GM18907 (cell line): ENCODE measurements around the gene DCPS.
"Not testable (repeated sequence)": the region's sequence is repeated elsewhere in the genome, so short reads cannot be mapped to it uniquely, and the experiment has no call there.

Source experiments
- ATAC-seq: cut with Tn5 transposase; IDR thresholded peaks from one replicate; pipeline ENCODE4 v1.9.1; 2021; ENCODE audit warnings: mild to moderate bottlenecking, moderate library complexity; ENCODE audit not compliant: unreplicated experiment

DCPS gene

DNA sequence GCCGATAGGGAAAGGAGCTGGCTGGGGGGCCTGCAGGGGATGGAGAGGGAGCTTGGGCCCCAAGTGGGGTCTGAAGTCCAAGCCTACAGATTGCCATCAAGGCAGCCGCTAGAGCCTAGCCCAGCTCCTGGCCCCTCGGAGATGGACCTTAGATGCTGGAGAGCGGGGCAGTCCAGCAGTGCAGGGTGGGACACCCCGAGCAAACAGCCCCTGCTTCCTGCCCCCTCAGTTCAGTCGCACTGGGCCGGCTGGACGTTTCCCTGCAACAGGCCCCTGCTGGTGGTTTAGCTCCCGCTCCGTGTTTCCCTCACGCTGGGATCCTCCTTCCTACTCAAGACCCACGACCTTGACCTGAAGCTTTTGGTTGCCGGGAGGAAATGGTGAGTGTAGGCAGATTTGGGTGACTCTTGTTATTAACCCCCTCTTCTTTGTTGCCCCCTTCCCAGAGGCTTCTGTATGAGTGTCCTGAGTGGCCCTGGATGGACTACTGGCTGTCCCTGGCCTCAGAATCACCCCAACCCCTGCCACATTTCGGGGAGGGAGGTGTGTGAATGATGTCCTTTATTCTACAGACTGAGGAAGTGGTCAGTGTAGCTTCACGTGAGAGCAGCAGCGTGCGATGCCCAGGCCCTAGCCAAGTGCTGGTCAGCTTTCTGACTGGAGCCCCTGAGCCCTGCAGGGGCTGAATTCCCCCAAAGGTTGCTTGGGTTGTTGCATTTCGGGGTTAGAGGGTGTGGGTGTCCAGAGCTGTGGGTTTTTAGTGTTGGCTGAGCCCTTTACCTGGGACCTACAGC lies 54.3 kb downstream of the DCPS start:
- ATAC-seq: no peak

DNA sequence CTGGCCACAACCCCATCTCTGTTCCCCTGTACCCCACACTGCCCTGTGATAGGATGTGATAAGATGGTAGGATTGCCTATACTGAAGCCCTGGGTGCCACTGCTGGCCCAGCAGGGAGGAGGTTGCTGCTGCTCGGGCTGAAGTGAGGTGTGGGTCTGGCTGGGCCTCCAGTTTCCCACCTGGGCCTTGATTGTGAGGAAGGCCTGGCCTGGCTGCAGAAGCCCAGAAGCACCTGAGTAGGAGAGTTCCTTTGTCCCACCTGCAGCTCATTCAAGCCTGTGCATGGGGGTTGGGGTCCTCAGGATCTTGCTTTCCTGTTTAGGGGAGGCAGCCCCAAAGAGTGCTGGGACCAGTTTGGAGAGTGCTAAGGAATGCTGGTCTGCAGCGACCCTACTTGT lies 54.9 kb downstream of the DCPS start:
- no peak for ATAC-seq

DNA sequence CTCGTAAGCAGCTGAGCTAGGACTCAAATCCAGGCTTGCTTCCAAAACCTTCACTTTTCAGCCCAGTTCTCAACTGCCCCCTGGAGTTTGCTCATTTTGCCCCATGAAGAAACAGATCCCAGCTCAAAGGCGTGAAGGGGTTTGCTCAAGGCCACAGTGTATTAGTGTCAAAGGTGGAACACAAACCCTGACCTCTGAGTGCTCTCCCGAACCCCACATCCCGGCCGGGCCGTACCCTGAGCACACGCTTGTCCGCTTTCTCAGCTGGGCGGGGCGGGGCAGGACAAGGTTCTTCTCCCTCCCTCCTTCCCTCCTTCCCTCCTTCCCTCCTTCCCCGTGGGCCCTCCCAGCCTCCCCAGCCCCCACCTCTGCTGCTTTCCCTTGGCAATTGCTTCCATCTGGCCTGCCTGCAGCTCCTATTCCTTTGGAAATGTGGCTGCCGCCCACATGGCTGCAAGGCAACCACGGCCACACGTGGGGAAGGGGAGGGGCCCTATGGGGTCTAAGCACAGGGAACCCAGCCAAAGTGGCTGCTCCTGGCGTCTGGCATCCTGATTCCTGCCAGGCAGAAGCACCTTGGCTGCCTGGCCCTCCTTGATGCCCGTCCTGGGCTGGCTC lies 55.7 kb downstream of the DCPS start:
- ATAC-seq: no peak

DNA sequence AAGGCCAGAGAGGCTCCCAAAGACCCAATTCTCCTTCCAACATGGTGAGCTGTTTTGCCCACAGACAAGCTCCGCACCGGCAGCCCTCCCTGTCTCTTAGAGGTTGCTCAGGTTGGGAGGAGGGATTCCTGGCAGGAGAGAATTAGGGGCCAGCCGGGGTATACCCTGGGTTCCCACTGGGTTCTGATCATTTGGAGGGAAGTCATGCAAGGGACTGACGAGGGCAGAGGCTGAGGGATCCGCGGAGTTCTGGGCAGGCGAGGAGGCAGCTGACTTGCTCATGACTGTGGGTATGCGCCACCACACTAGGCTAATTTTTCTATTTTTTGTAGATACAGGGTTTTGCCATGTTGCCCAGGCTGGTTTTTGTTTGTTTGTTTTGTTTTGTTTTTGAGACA lies 56.2 kb downstream of the DCPS start:
- no peak for ATAC-seq

DNA sequence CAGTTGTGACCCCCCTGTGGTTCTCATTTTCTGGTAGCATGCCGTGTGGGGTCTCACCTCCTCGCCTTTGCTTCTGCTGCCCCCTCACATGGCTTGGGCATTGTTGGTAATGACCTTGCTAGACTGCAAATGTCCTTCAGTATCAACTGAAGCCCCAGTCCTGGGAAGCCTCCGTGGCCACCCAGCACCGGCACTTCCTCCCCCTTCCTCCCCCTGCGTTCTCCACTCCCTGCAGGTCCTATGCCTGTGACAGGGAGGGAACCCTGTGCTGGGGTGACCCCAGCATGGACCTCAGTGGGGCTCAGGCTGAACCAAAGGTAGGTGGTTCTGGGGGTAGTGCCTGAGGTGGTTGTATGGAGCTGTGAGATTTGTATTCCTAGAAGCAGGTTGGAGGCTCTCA lies 57.5 kb downstream of the DCPS start:
- no peak for ATAC-seq

DNA sequence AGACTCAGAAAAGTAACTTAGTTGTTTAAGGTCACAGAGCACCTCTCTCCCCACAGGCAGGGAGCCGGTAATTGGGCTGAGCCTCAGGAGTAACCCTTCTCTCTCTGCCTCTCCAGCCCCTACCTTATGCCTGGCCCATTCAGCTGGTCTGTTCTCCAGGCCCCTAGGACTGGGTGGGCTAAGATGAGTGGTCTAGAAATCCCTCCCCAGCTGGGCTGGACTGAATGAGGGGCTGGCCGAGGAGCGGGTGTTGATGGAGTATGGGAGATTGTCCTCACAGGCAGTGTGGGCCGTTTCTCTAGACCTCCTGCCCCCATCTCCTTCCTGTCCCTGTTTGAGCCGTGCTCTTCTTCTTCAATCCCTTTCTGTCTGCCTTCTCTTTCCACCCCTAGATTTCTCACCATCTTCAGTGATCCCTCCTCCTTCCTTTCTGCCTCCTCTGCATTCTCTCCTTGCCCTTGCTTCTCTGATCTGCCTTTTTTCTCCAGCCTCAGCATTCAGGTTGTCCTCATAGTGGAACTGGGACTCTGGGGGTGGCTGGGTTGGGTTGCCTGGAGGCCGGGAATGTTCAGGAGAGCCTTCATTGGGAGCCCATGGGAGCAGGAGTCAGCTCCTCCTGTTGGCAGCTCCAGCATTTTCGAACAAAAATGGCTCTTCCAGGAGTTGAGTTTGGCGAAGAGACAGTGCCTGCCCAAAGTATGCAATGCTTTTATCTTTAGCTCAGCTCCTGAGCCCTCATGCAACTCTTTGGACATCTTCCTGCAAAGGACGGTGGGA lies 59.2 kb downstream of the DCPS start:
- ATAC-seq: no peak

DNA sequence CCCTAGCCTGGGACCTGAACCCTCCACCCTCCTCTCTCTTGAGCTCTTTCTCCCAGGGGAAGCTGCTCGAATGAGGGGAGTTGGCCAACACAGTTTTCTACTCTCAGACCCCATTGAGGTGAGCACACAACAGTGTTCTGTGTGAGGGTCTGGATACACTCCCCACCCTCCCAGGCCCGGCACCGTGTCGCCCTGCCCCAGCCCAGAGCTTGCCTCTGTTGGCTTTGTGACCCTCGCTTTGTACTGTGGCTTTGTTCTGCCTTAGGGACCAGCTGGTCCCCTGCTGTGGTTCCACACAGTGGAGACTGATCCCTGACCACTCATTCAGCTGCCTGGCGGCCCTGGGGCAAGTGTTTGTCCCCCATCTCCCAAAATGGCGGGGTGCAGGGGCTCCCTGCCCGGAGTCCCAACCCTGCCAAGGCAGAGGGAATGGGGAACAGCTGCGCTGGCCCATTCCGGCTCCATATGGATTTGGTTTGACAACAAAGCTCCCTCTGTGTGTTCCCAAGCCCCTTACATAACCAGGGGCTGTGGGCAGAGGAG lies 59.9 kb downstream of the DCPS start:
- ATAC-seq: no peak

DNA sequence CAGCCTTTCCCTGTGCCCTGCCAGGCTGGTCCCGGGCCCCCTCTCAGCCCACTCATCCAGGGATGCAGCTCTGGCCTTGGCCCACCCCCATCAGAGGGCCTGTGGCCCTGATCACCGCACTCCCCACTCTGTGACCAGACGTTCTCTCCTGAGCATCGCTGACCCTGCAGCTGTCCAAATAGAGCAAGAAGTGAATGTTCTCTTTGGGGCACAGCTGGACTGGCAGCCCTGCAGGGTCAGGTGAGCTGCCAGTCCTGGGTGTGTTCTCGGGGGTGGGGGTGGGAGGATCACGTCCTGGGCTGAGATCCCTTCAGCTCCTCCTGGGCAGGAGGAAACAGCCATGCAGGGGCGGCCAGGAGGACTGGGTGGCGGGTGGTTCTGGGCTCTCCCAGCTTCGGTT lies 60.9 kb downstream of the DCPS start:
- ATAC-seq: not testable (repeated sequence)

DNA sequence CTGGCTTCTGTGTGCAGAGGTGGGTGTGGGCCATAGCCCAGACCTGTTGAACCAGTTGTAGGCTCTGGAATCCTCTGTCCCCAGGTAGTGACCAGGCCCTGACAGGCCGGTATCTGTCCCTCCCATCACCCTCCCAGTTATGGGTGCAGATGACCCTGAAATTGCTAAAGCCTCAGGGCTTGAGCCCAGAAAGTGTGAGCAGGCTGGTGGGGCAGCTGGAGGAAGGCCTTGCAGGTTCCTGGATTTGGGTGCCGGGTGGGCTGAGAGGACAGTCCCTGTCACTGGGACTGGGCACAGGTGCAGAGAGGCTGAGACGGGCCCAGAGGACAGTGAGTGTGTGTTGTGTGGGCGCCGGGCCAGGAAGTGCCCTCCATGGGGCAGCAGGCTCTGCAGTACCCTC lies 61.6 kb downstream of the DCPS start:
- not testable (repeated sequence) for ATAC-seq

DNA sequence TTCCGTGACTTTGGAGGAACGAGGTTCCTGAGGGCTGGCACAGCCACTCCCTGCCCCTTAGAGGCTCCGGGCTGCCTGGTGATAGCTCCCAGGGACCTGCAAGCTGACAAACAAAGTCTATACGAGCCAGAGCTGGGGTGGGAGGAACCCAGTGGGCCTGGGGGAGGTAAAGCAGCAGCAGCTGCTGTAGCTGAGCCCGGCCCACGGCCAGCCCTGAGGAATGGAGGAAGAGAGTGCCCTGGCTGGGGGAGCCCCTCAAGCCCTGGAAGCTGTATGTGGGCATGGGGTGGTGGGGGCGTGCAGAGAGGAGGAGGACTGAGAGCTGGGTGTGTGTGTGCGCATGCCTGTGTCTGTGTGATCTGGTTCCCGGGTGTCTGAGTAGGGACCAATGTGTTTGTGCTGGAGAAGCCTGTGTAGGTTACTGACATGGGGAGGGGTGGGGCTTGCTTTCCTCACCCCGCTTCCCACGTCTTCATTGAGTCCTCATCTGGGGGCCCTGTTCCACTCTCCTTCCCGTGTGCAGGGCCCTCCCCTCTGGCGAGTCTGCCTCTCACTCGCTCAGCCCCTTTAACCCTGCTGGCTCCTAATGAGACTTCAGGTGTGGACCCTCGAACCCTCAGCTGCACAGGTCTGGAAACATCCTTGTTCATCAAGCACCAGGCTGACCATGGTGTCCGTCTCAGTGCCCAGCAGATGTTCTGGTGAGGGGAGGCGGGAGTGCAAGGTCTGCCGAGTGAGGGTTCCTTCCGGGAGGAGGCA lies 62.4 kb downstream of the DCPS start:
- no peak for ATAC-seq

DNA sequence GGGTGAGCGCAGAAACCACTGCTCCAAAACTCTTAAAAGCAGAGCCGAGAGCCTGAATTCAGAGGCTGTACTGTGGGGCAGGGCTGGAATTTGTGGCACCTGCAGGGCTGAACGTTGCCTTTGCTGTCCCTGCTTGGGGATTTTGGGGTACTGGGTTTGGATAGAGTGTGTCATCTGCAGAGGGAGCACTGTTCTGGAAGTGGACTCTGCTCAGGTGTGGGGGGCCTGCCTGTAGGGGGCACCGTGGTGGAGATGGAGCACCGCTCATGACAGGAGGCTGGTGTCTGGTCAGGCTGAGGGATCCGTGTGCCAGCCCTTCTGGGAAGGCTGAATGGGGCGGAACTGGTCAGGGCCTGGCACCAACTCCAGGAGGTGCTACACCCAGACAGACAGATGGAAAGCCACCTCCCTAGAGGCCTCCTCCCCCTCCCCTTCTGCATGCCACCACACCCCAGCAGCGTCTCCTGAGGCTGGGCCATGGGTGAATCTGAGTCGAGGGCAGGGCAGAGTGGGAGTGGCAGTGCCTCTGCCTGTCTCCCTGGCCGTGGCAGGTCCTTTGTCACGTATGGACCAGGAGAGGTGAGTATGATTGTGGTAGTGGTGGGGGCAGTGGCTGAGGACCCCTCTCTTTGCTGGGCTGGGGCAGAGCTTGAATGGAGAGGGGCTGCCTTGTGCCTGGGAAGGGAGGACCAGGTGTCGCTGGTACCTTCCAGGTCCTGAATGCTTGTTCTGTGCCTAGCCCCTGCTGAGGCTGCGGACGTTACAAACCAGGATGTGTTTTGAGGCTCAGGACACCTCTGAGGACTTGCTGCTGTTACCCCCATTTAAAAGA lies 63.2 kb downstream of the DCPS start:
- ATAC-seq: not testable (repeated sequence)

DNA sequence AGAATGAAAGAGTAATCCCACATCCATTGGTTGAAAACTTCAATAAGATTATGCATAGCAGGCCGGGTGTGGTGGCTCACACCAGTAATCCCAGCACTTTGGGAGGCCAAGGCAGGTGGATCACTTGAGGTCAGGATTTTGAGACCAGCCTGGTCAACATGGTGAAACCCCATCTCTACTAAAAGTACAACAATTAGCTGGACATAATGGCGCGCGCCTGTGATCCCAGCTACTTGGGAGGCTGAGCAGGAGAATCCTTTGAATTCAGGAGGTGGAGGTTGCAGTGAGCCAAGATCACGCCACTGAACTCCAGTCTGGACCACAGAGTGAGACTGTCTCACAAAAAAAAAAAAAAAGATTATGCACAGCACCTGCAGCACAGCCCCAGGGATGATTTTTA lies 63.9 kb downstream of the DCPS start:
- ATAC-seq: not testable (repeated sequence)

DNA sequence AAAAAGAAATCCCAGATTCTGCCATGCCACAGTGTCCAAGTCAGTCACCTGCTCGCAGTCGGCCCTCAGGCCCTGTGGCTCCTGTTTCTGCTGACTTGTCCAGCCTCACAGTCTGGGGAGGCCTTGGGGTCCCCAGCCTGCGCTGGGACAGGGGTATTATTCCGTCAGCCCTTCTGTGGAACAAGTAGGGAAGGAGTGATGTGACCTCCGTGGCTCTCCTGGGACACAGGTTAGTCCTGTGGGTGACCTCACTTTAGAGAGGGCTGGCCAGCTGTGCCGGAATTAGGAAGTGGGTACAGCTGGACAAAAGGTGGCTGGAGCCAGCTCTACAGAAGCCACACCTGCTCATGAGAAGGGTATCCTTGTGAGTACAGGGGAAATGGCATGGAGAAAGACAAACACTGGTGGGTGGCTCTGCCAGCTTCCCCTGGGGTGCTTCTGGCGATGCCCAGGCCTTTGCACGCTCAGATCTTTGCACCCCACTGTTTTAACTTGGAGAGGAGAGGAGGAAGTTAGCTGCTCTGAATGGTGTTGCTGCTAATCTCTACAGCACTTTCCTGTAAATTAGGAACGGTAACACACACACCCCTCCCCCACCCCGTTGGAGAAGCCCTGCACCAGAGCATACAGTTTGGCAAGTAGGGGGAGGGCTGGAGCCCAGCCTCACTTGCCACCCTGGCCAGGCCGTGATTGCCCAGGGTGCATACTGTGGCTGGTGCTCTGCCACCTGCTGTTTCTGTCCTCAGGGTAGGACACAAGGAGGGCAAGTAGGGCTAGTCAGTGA lies 64.7 kb downstream of the DCPS start:
- not testable (repeated sequence) for ATAC-seq

DNA sequence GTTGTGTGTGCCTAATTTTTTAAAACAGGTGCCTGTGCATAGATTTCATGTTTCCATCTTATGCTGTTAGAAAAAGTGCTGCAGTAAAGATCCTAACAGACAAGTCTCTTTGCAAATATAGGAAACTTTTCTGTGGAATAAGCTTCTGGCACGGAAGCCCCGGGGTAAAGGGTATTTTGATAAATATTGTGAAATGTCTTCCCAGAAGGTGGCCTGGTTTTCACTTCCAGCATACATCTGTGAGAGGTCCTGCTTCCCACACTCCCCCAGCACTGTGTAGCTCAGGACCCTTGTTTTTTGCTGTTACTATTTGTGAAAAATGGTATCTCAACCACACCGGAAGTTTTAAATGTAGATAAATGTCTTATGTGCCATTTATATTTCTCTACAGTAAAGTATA lies 66.2 kb downstream of the DCPS start:
- no peak for ATAC-seq

DNA sequence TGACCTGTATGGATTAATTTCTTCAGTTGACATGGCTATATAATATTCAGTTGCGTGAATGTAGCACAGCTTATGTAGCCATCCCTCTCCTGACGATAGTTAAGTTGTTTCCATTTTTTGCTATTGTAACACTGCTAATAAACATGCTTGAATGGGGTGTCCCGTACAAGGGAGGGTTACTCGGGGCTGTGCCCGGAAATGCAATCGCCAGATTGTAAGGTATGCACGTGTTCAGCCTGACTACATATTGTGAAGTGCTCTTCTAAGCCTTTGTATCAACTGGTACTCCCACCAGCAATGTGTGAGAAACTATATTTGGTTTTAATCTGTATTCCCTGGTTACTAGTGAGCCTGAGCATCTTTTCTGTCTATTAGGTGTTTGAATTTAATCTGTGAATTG lies 67.7 kb downstream of the DCPS start:
- ATAC-seq: no peak

DNA sequence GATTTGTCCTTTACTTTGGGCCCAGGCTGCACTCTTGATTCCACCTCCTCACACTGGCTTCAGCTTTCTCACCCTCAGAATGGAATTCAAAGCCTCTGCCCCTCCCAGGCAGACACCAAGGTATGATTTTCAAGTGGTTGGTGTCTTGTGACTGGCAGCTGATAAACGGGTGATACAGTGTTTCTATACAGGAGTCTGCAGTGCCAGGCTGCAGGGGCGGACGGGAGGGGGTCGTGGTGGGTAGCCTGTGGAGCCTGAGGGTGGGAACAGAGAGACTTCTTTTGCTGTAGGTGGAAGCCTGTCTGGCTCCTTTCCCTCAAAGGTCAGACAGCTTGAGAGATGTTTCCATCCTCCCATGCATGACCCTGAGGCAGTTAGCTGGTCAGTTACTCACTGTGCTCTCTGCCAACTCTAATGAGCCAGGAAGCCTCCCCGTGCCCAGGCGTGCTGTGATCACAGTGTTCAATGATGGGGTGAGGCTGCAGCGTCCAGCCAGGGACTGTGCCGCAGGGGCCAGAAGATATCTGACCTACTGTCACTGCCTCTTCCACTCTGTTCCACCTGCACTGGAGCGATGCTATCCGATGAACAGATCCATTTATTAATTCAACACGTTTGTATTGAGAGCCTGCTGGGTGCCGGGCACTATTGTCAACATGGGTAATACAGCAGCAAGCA lies 69.7 kb downstream of the DCPS start:
- not testable (repeated sequence) for ATAC-seq

DNA sequence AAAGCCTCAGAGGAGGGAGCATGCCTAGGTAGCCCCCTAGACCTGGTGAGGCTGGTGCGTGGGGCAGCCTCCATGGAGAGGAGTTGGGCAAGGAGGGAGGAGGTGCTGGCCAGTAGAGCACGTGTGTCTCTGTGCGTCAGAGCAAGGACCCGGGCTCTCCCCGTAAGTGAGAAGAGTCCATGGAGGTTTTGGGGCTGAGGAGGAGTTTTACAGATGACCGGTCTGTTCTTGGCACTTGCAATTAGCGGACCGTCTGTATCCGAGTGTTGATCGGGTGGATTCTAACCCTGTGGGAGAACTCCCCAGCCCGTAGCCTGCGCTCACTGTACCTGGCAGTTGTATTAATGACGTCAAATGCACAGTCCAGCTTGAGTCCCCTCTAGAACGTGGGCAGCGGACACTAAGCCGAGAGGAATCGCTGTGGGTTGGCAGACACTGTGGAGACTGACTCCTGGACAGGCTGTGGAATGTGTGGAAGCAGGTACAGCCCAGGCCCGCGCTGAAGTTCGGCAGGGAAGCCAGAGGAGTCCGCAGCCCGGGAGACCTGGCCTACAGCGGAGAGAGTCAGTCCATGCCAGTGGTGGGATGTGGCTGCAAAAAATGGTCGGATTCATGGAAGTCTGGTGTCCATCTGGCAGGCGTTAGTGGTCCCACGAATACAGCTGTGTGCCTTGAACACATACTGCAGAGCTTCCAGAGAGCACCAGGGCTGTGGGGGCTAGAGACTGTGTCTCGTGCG lies 70.9 kb downstream of the DCPS start:
- ATAC-seq: not testable (repeated sequence)

DNA sequence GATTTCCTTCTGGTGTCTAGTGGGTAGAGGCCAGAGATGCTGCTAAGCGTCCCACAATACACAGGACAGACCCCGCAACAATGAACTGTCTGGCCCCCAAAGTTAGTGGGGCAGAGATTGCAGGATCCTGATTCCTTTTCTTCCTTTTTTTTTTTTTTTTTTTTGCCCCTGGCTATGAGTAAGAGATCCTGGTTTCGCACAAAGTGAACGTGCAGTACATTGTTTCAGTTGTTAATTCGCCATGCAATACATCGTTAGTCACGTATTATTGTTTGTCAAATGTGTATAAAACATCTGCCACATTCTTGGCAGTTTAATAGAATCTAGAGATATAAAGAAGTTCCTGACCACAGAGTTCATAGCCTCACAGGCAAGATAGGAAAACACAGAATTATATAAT lies 71.9 kb downstream of the DCPS start:
- ATAC-seq: no peak
